H9 (cell line): Measurements from ENCODE around the gene SP5. TPM values are rescaled to one million over a fixed set of nuclear protein-coding genes. Genes with fewer than 3 reads are reported as not detected.

Experiments used
- DNase-seq: peaks from one replicate; pipeline ENCODE4 v3.0.0-alpha.2; 2017
- H2AFZ ChIP-seq: one replicate; pipeline ENCODE4 v1.6.1; 2013; ENCODE audit warnings: mild to moderate bottlenecking, low read length, control low read depth, moderate library complexity
- H2AK5ac ChIP-seq: 2 replicates; pipeline ENCODE4 v1.6.1; 2013; ENCODE audit warnings: low read length, control low read depth, mixed read lengths; ENCODE audit not compliant: insufficient read length
- H2BK120ac ChIP-seq: one replicate; pipeline ENCODE4 v1.6.1; 2013; ENCODE audit warnings: low read depth, mild to moderate bottlenecking, low read length, control low read depth, inconsistent platforms; ENCODE audit not compliant: poor library complexity, severe bottlenecking
- H2BK12ac ChIP-seq: 2 replicates; pipeline ENCODE4 v1.6.1; 2013; ENCODE audit warnings: low read length, control low read depth, mixed read lengths, low read depth; ENCODE audit not compliant: insufficient read length
- H2BK15ac ChIP-seq: 2 replicates; pipeline ENCODE4 v1.6.1; 2013; ENCODE audit warnings: low read depth, low read length, control low read depth
- H2BK20ac ChIP-seq: one replicate; pipeline ENCODE4 v1.6.1; 2013; ENCODE audit warnings: low read depth, mild to moderate bottlenecking, low read length, control low read depth, inconsistent platforms; ENCODE audit not compliant: poor library complexity, severe bottlenecking
- H2BK5ac ChIP-seq: 2 replicates; pipeline ENCODE4 v1.6.1; 2013; ENCODE audit warnings: low read length, control low read depth, mixed read lengths; ENCODE audit not compliant: insufficient read length
- H3K14ac ChIP-seq: 2 replicates; pipeline ENCODE4 v1.6.1; 2013; ENCODE audit warnings: low read length, control low read depth; ENCODE audit not compliant: insufficient read depth
- H3K18ac ChIP-seq: 2 replicates; pipeline ENCODE4 v1.6.1; 2013; ENCODE audit warnings: low read depth, mild to moderate bottlenecking, mixed read lengths, low read length, control low read depth; ENCODE audit not compliant: insufficient read length
- H3K23ac ChIP-seq: 2 replicates; pipeline ENCODE4 v1.6.1; 2013; ENCODE audit warnings: low read length, control low read depth, mixed read lengths, low read depth; ENCODE audit not compliant: insufficient read length
- H3K23me2 ChIP-seq: 2 replicates; pipeline ENCODE4 v1.6.1; 2013; ENCODE audit warnings: low read depth, mild to moderate bottlenecking, mixed read lengths, low read length, control low read depth; ENCODE audit not compliant: insufficient read length, poor library complexity, severe bottlenecking
- H3K27ac ChIP-seq: 2 replicates; pipeline ENCODE4 v1.5.1; 2013; ENCODE audit warnings: low read length, control low read depth, mixed read lengths, low read depth; ENCODE audit not compliant: insufficient read length
- H3K27me3 ChIP-seq: 2 replicates; pipeline ENCODE4 v1.6.1; 2013; ENCODE audit warnings: low read length, control low read depth, inconsistent platforms; ENCODE audit not compliant: insufficient read depth
- H3K4ac ChIP-seq: 2 replicates; pipeline ENCODE4 v1.6.1; 2013; ENCODE audit warnings: low read depth, mild to moderate bottlenecking, control low read depth, inconsistent platforms, low read length, moderate library complexity
- H3K4me1 ChIP-seq: 2 replicates; pipeline ENCODE4 v1.6.1; 2013; ENCODE audit warnings: low read length, control low read depth, inconsistent platforms; ENCODE audit not compliant: insufficient read depth
- H3K4me2 ChIP-seq: 2 replicates; pipeline ENCODE4 v1.6.1; 2013; ENCODE audit warnings: low read length, control low read depth, mixed read lengths; ENCODE audit not compliant: insufficient read length, insufficient read depth
- H3K56ac ChIP-seq: 2 replicates; pipeline ENCODE4 v1.6.1; 2013; ENCODE audit warnings: low read depth, mild to moderate bottlenecking, mixed read lengths, low read length, control low read depth; ENCODE audit not compliant: insufficient read length
- H3K79me1 ChIP-seq: 2 replicates; pipeline ENCODE4 v1.6.1; 2013; ENCODE audit warnings: low read depth, mild to moderate bottlenecking, moderate library complexity, low read length, control low read depth, inconsistent platforms; ENCODE audit not compliant: insufficient read depth, poor library complexity, severe bottlenecking
- H3K79me2 ChIP-seq: 2 replicates; pipeline ENCODE4 v1.6.1; 2013; ENCODE audit warnings: low read length, control low read depth, inconsistent platforms; ENCODE audit not compliant: insufficient read depth
- H3K9ac ChIP-seq: 2 replicates; pipeline ENCODE4 v1.6.1; 2013; ENCODE audit warnings: low read length, control low read depth, mixed read lengths; ENCODE audit not compliant: insufficient read length; ENCODE audit errors: extremely low read depth
- H3K9me3 ChIP-seq: one replicate; pipeline ENCODE4 v1.6.1; 2013; ENCODE audit warnings: low read depth, low read length, inconsistent platforms; ENCODE audit not compliant: control insufficient read depth
- H3T11ph ChIP-seq: one replicate; pipeline ENCODE4 v1.6.1; 2013; ENCODE audit warnings: mild to moderate bottlenecking, low read length, control low read depth, inconsistent platforms
- H4K20me1 ChIP-seq: one replicate; pipeline ENCODE4 v1.6.1; 2013; ENCODE audit not compliant: control insufficient read depth, insufficient read length, insufficient read depth
- H4K5ac ChIP-seq: 2 replicates; pipeline ENCODE4 v1.6.1; 2013; ENCODE audit warnings: low read depth, mild to moderate bottlenecking, mixed read lengths, low read length, control low read depth; ENCODE audit not compliant: insufficient read length
- H4K8ac ChIP-seq: replicated peaks from 2 replicates; pipeline ENCODE4 v1.6.1; 2013; ENCODE audit warnings: low read length, control low read depth, mixed read lengths, low read depth; ENCODE audit not compliant: insufficient read length
- H4K91ac ChIP-seq: 2 replicates; pipeline ENCODE4 v1.6.1; 2013; ENCODE audit warnings: low read depth, mild to moderate bottlenecking, moderate library complexity, mixed read lengths, low read length, control low read depth; ENCODE audit not compliant: insufficient read length
- H3K27ac Mint-ChIP-seq, 3 experiments: 2 replicates in 2 of 3; 3 replicates in 1 of 3; pipeline ENCODE4 v1.8.0; 2020 to 2021; ENCODE audit warnings: mixed read lengths in 3 of 3, mild to moderate bottlenecking in 1 of 3, moderate library complexity in 1 of 3
- H3K27me3 Mint-ChIP-seq: 2 replicates; pipeline ENCODE4 v1.8.0; 2021; ENCODE audit warnings: low read depth, mild to moderate bottlenecking, moderate library complexity, mixed read lengths
- H3K36me3 Mint-ChIP-seq, 3 experiments: 2 replicates in 2 of 3; 3 replicates in 1 of 3; pipeline ENCODE4 v1.8.0; 2020 to 2021; ENCODE audit warnings: low read depth in 3 of 3, mixed read lengths in 3 of 3; ENCODE audit not compliant: insufficient read depth in 1 of 3
- H3K4me1 Mint-ChIP-seq, 2 experiments: 2 replicates each; pipeline ENCODE4 v1.8.0; 2020; ENCODE audit warnings: mixed read lengths in 2 of 2
- H3K4me3 Mint-ChIP-seq, 2 experiments: 2 replicates in 1 of 2; 3 replicates in 1 of 2; pipeline ENCODE4 v1.8.0; 2020 to 2021; ENCODE audit warnings: mild to moderate bottlenecking in 2 of 2, mixed read lengths in 2 of 2, moderate library complexity in 1 of 2
- H3K9me3 Mint-ChIP-seq, 2 experiments: 2 replicates in 1 of 2; 3 replicates in 1 of 2; pipeline ENCODE4 v1.8.0; 2020; ENCODE audit warnings: mild to moderate bottlenecking in 2 of 2, mixed read lengths in 2 of 2, moderate library complexity in 1 of 2
- WGBS: extraction: QIAGEN DNeasy Blood & Tissue Kit; methylation state at CpG from one replicate; pipeline ENCODE4 v1.1.7; 2013; ENCODE audit warnings: missing lambda C conversion rate, low lambda C conversion rate, mixed read lengths; ENCODE audit not compliant: insufficient read length; ENCODE audit errors: extremely low coverage; 5-methylcytosine and 5-hydroxymethylcytosine counted together
- total RNA-seq: library from RNA; stranded (reverse); gene quantifications from 2 replicates; pipeline ENCODE4 v1.2.1, GENCODE V29; 2021
- TF ChIP-seq, protein P1 (sequence below): fragments of 200-600 bp; sonication (generic); conservative IDR thresholded peaks from 3 replicates; pipeline ENCODE4 v1.8.0; 2021; ENCODE audit warnings: antibody characterized with exemption, mild to moderate bottlenecking

Gene SP5
- total RNA-seq, 1 experiment from 2014 or later: 1.7 TPM

DNA sequence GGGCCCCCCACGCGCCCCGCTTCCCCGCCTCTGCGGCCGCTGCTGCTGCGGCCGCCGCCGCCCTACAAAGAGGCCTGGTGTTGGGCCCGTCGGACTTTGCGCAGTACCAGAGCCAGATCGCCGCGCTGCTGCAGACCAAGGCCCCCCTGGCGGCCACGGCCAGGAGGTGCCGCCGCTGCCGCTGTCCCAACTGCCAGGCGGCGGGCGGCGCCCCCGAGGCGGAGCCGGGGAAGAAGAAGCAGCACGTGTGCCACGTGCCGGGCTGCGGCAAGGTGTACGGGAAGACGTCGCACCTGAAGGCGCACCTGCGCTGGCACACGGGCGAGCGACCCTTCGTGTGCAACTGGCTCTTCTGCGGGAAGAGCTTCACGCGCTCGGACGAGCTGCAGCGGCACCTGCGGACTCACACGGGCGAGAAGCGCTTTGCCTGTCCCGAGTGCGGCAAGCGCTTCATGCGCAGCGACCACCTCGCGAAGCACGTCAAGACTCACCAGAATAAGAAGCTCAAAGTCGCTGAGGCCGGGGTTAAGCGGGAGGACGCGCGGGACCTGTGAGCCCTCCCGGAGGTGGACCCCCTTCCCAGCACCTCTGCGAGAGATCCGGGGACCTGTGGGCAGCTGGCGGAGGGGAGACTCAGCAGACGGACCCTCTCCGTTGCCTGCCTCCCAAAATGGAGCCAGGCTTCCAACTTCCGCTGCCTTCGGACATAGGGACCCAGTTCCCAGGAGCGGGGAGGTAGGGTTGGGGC lies 1.9 kb downstream of the SP5 start:
- no CpG with 5 or more reads among the region's 74 CpGs for WGBS
- H3K9me3 ChIP-seq: no peaks in the 10 kb centered on the region
- no peak overlapping the region for H4K5ac ChIP-seq
- H3K9me3 Mint-ChIP-seq: peaks cover 2 to 14% of the 10 kb centered on the region in 2 experiments; a peak in 3 of 5 replicates
- H3K27me3 Mint-ChIP-seq: peaks cover 98% of the 10 kb centered on the region
- no peak overlapping the region for H2BK120ac ChIP-seq
- no peak overlapping the region for H2AFZ ChIP-seq
- no peaks in the 10 kb centered on the region for H3K79me1 ChIP-seq
- no peak overlapping the region for H2BK20ac ChIP-seq
- no peak overlapping the region for H3K18ac ChIP-seq
- no peak overlapping the region for H4K8ac ChIP-seq
- H3K27ac Mint-ChIP-seq: no peak overlapping the region
- no peak overlapping the region for H2BK5ac ChIP-seq
- peaks cover 10% of the 10 kb centered on the region for H3K23me2 ChIP-seq
- no peaks in the 10 kb centered on the region for H4K20me1 ChIP-seq
- H3K4ac ChIP-seq: no peak overlapping the region
- TF ChIP-seq, protein P1, sequence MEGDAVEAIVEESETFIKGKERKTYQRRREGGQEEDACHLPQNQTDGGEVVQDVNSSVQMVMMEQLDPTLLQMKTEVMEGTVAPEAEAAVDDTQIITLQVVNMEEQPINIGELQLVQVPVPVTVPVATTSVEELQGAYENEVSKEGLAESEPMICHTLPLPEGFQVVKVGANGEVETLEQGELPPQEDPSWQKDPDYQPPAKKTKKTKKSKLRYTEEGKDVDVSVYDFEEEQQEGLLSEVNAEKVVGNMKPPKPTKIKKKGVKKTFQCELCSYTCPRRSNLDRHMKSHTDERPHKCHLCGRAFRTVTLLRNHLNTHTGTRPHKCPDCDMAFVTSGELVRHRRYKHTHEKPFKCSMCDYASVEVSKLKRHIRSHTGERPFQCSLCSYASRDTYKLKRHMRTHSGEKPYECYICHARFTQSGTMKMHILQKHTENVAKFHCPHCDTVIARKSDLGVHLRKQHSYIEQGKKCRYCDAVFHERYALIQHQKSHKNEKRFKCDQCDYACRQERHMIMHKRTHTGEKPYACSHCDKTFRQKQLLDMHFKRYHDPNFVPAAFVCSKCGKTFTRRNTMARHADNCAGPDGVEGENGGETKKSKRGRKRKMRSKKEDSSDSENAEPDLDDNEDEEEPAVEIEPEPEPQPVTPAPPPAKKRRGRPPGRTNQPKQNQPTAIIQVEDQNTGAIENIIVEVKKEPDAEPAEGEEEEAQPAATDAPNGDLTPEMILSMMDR: peak; percentile 81
- H3T11ph ChIP-seq: no peak overlapping the region
- H3K36me3 Mint-ChIP-seq: no peaks in the 10 kb centered on the region; a peak in 1 of 7 replicates
- peak; percentile 86 for DNase-seq
- no peak overlapping the region for H2BK15ac ChIP-seq
- no peak overlapping the region for H3K27ac ChIP-seq
- peak overlapping the region; percentile 11 for H3K4me2 ChIP-seq
- no peaks in the 10 kb centered on the region for H3K4me1 ChIP-seq
- peak overlapping the region; percentile 34 to 75 for H3K4me3 Mint-ChIP-seq
- H3K14ac ChIP-seq: no peak overlapping the region
- H3K23ac ChIP-seq: no peak overlapping the region
- no peak overlapping the region for H3K56ac ChIP-seq
- peaks cover 59% of the 10 kb centered on the region for H3K27me3 ChIP-seq
- H2AK5ac ChIP-seq: no peak overlapping the region
- no peaks in the 10 kb centered on the region for H3K79me2 ChIP-seq
- H3K9ac ChIP-seq: no peak overlapping the region
- no peak overlapping the region for H2BK12ac ChIP-seq
- H4K91ac ChIP-seq: no peak overlapping the region
- peaks cover 29 to 38% of the 10 kb centered on the region in 2 experiments for H3K4me1 Mint-ChIP-seq
